Measurements from ENCODE around the gene LRRC4C. TPM values are rescaled to one million over a fixed set of nuclear protein-coding genes. Genes with fewer than 3 reads are reported as not detected.
"Not testable (repeated sequence)": the region's sequence is repeated elsewhere in the genome, so short reads cannot be mapped to it uniquely, and the experiment has no call there.

LRRC4C gene
- total RNA-seq, 1 donor: 0.27 TPM

GRCh38 chr11:40879911-40880310 is 579.5 kb downstream of the LRRC4C start:
- no peak for TF ChIP-seq CTCF (IDR thresholded peaks at IDR 0.05; ENCODE audit: insufficient read depth, low read length)
- DNase-seq (ENCODE audit: low read depth): no peak

GRCh38 chr11:40877981-40878380 is 581.5 kb downstream of the LRRC4C start:
- no peak for TF ChIP-seq CTCF (IDR thresholded peaks at IDR 0.05; ENCODE audit: insufficient read depth, low read length)
- no peak overlapping the region for H3K4me3 ChIP-seq (ENCODE audit: low read depth, low read length)
- DNase-seq (ENCODE audit: low read depth): no peak

More at GRCh38 chr11:40879911-40880310, 579.5 kb downstream of the LRRC4C start:
- no peak overlapping the region for H3K4me3 ChIP-seq (ENCODE audit: low read depth, low read length)

- no peak for TF ChIP-seq CTCF (IDR thresholded peaks at IDR 0.05; ENCODE audit: insufficient read depth, low read length)
- no peak for DNase-seq (ENCODE audit: low read depth)
- no peak overlapping the region for H3K4me3 ChIP-seq (ENCODE audit: low read depth, low read length)
These were observed 582.2 kb downstream of the LRRC4C start for GRCh38 chr11:40877256-40877655.

GRCh38 chr11:40867991-40868632 is 591.3 kb downstream of the LRRC4C start:
- no peak overlapping the region for H3K4me3 ChIP-seq (ENCODE audit: low read depth, low read length)
- DNase-seq (ENCODE audit: low read depth): no peak
- no peak for TF ChIP-seq CTCF (IDR thresholded peaks at IDR 0.05; ENCODE audit: insufficient read depth, low read length)

- H3K4me3 ChIP-seq (ENCODE audit: low read depth, low read length); DNase-seq (ENCODE audit: low read depth): not testable (repeated sequence)
These were observed 601.7 kb downstream of the LRRC4C start for GRCh38 chr11:40857754-40858153.

- TF ChIP-seq CTCF (IDR thresholded peaks at IDR 0.05; ENCODE audit: insufficient read depth, low read length): no peak
- no peak overlapping the region for H3K4me3 ChIP-seq (ENCODE audit: low read depth, low read length)
- DNase-seq (ENCODE audit: low read depth): no peak
These were observed 616.6 kb downstream of the LRRC4C start for GRCh38 chr11:40842750-40843339.

- H3K4me3 ChIP-seq (ENCODE audit: low read depth, low read length): no peak overlapping the region
- no peak for DNase-seq (ENCODE audit: low read depth)
- no peak for TF ChIP-seq CTCF (IDR thresholded peaks at IDR 0.05; ENCODE audit: insufficient read depth, low read length)
These were observed 618.2 kb downstream of the LRRC4C start for GRCh38 chr11:40841231-40841630.
